Thoracic aorta (tissue), 2 donors: ENCODE measurements around the gene SLC25A1. TPM values are rescaled to one million over a fixed set of nuclear protein-coding genes. Genes with fewer than 3 reads are reported as not detected.
"Not testable (repeated sequence)": the region's sequence is repeated elsewhere in the genome, so short reads cannot be mapped to it uniquely, and the experiment has no call there.

ENCODE experiments used
- ATAC-seq: fragments of 150-250 bp; one replicate; pipeline ENCODE4 v1.8.0; 2017; ENCODE audit warnings: low read depth; ENCODE audit not compliant: insufficient number of reproducible peaks, low FRiP score
- DNase-seq: peaks from one replicate; pipeline ENCODE4 v3.0.0-alpha.2; 2020; ENCODE audit warnings: low spot score
- H3K27ac ChIP-seq, 2 donors: fragments of 200-600 bp; sonication (generic); 1 replicate in 1 of 2; 2 replicates in 1 of 2; pipeline ENCODE4 v1.5.1; 2016; ENCODE audit warnings: mild to moderate bottlenecking in 2 of 2, moderate library complexity in 2 of 2
- H3K27me3 ChIP-seq: fragments of 200-600 bp; sonication (generic); replicated peaks from 2 replicates; pipeline ENCODE4 v1.6.0; 2016; ENCODE audit warnings: mild to moderate bottlenecking; ENCODE audit not compliant: insufficient read depth
- H3K36me3 ChIP-seq: fragments of 200-600 bp; sonication (generic); one replicate; pipeline ENCODE4 v1.5.1; 2016
- H3K4me1 ChIP-seq, 2 donors: fragments of 200-600 bp; sonication (generic); 1 replicate in 1 of 2; 2 replicates in 1 of 2; pipeline versions ENCODE4 v1.5.1 to v1.6.0; 2016; ENCODE audit warnings: low read depth in 2 of 2, mild to moderate bottlenecking in 1 of 2; ENCODE audit not compliant: control insufficient read depth in 1 of 2
- H3K4me3 ChIP-seq: fragments of 200-600 bp; sonication (generic); 2 replicates; pipeline ENCODE4 v1.5.1; 2016; ENCODE audit warnings: mild to moderate bottlenecking
- H3K9me3 ChIP-seq: fragments of 200-600 bp; sonication (generic); 2 replicates; pipeline ENCODE4 v1.5.1; 2016
- total RNA-seq, 2 donors: library from RNA; depleted of rRNA; stranded (reverse); fragments of >200 nt; gene quantifications; one replicate each; pipeline versions ENCODE4 v1.1.0 to v1.2.3, GENCODE V29; 2016
- TF ChIP-seq, protein P1 (sequence below): fragments of 200-600 bp; sonication (generic); IDR thresholded peaks from one replicate; pipeline ENCODE4 v1.5.1; 2019; ENCODE audit warnings: antibody characterized with exemption

The SLC25A1 gene
- total RNA-seq, 2 donors from 2014 or later: 26.2 to 65.1 TPM

- Histone ChIP-seq H3K4me3 (no peak overlapping the region), H3K27me3 (no peaks in the 10 kb centered on the region), H3K36me3 (peaks cover 7% of the 10 kb centered on the region), H3K4me1 (no peaks in the 10 kb centered on the region), H3K27ac (no peak overlapping the region), H3K9me3 (no peaks in the 10 kb centered on the region)
- DNase-seq: no peak
- TF ChIP-seq, protein P1, sequence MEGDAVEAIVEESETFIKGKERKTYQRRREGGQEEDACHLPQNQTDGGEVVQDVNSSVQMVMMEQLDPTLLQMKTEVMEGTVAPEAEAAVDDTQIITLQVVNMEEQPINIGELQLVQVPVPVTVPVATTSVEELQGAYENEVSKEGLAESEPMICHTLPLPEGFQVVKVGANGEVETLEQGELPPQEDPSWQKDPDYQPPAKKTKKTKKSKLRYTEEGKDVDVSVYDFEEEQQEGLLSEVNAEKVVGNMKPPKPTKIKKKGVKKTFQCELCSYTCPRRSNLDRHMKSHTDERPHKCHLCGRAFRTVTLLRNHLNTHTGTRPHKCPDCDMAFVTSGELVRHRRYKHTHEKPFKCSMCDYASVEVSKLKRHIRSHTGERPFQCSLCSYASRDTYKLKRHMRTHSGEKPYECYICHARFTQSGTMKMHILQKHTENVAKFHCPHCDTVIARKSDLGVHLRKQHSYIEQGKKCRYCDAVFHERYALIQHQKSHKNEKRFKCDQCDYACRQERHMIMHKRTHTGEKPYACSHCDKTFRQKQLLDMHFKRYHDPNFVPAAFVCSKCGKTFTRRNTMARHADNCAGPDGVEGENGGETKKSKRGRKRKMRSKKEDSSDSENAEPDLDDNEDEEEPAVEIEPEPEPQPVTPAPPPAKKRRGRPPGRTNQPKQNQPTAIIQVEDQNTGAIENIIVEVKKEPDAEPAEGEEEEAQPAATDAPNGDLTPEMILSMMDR: no peak
- ATAC-seq: no peak
Measured at GRCh38 chr22:19207401-19207808, 28.9 kb upstream of the SLC25A1 start.

DNA sequence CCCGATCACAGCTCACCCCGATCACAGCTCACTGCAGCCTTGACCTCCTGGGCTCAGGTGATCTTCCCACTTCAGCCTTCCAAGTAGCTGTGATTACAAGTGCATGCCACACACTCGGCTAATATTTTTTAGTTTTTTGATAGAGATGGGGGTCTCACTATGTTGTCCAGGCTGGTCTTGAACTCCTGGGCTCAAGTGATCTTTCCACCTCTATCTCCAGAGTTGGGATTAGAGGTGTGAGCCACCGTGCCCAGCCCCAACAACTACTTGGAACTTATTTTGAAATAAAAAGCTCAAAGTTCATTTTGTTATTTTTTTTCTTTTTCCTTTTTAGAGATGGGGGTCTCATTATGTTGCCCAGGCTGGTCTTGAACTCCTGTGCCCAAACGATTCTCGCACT lies 27.8 kb upstream of the SLC25A1 start:
- Histone ChIP-seq H3K9me3 (no peaks in the 10 kb centered on the region), H3K4me3 (no peak overlapping the region), H3K27ac (no peak overlapping the region), H3K4me1 (no peaks in the 10 kb centered on the region), H3K36me3 (peaks cover 7% of the 10 kb centered on the region), H3K27me3 (no peaks in the 10 kb centered on the region)
- DNase-seq (no peak), ATAC-seq (no peak)
- TF ChIP-seq, protein P1: no peak

DNA sequence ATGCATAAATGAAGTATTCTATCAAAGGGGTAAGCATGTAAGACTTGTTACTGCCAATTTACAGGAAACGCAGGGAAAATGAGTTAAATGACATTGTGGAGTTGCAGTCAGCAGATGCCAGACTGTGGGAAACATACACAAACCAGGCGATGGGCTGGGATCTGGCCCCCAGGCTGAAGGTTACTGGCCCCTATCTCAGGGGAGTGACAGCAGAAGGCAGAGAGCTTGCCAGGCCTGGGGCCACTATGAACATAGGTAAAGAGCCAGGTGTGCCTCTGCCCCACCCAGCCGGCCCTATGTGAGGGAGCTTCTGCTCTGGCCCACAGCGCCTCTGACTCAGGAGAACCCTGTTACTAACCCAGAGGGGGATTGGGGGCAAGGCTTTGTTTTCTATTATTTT lies 26.1 kb upstream of the SLC25A1 start:
- TF ChIP-seq, protein P1: no peak
- no peak overlapping the region for H3K4me3 ChIP-seq
- H3K9me3 ChIP-seq: no peaks in the 10 kb centered on the region
- peaks cover 3% of the 10 kb centered on the region for H3K36me3 ChIP-seq
- no peaks in the 10 kb centered on the region for H3K27me3 ChIP-seq
- ATAC-seq (no peak), DNase-seq (no peak)
- no peak overlapping the region for H3K27ac ChIP-seq
- H3K4me1 ChIP-seq: no peaks in the 10 kb centered on the region

DNA sequence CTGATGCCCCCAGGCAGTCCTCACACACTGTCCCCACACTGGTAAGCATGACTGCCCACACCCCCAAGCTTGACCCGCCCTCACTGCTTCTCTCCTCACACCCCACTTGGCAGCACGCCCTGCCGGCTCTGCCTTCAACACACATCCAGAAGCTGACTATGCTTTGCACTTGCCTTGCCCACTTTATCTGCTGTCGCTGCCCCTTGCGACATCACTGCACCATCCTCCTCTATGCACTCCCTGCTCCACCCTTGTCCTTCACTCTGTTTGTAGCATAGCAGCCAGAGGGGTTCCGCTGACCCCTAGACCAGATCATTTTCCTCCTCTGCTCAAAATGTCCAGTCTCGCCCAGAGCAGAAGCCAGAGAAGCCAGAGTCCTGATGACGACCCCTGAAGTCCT lies 25.3 kb upstream of the SLC25A1 start:
- ATAC-seq (no peak), DNase-seq (no peak)
- H3K9me3 ChIP-seq: no peaks in the 10 kb centered on the region

DNA sequence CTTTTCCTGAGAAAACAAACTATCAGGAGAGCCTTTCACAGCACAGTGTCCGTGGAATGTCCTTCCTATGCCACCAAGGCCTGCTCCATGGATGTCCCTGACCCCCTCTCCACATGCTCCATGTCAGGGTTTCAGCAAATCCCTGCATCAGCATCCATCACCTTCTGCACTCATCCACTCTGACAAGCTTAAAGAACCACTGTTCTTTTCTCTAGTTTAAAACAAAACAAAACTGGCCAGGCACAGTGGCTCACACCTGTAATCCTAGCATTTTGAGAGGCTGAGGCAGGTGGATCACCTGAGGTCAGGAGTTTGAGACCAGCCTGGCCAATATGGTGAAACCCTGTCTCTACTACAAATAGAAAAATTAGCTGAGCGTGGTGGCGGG lies 24.3 kb upstream of the SLC25A1 start:
- not testable (repeated sequence) for DNase-seq, ATAC-seq, H3K9me3 ChIP-seq, H3K4me3 ChIP-seq, H3K27ac ChIP-seq, H3K4me1 ChIP-seq, H3K36me3 ChIP-seq, H3K27me3 ChIP-seq

More for the DNA sequence above, 25.3 kb upstream of the SLC25A1 start:
- no peak overlapping the region for H3K27ac ChIP-seq
- H3K27me3 ChIP-seq: no peaks in the 10 kb centered on the region
- H3K36me3 ChIP-seq: no peaks in the 10 kb centered on the region
- no peak overlapping the region for H3K4me3 ChIP-seq
- H3K4me1 ChIP-seq: no peaks in the 10 kb centered on the region
- TF ChIP-seq, protein P1: no peak
